Stimulated activated CD4-positive, alpha-beta T cell treated with anti-CD3 and anti-CD28 coated beads, Interleukin-4, amount 100 ng/mL, for 48 hours (primary cell): ENCODE measurements around the gene PLTP.
"Not testable (repeated sequence)": the region's sequence is repeated elsewhere in the genome, so short reads cannot be mapped to it uniquely, and the experiment has no call there.

ENCODE experiments used
- DNase-seq, 2 donors: peaks; one replicate each; pipeline ENCODE4 v3.0.0-alpha.2; 2020; ENCODE audit warnings: low read depth in 2 of 2

PLTP gene, protein sequence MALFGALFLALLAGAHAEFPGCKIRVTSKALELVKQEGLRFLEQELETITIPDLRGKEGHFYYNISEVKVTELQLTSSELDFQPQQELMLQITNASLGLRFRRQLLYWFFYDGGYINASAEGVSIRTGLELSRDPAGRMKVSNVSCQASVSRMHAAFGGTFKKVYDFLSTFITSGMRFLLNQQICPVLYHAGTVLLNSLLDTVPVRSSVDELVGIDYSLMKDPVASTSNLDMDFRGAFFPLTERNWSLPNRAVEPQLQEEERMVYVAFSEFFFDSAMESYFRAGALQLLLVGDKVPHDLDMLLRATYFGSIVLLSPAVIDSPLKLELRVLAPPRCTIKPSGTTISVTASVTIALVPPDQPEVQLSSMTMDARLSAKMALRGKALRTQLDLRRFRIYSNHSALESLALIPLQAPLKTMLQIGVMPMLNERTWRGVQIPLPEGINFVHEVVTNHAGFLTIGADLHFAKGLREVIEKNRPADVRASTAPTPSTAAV

DNA sequence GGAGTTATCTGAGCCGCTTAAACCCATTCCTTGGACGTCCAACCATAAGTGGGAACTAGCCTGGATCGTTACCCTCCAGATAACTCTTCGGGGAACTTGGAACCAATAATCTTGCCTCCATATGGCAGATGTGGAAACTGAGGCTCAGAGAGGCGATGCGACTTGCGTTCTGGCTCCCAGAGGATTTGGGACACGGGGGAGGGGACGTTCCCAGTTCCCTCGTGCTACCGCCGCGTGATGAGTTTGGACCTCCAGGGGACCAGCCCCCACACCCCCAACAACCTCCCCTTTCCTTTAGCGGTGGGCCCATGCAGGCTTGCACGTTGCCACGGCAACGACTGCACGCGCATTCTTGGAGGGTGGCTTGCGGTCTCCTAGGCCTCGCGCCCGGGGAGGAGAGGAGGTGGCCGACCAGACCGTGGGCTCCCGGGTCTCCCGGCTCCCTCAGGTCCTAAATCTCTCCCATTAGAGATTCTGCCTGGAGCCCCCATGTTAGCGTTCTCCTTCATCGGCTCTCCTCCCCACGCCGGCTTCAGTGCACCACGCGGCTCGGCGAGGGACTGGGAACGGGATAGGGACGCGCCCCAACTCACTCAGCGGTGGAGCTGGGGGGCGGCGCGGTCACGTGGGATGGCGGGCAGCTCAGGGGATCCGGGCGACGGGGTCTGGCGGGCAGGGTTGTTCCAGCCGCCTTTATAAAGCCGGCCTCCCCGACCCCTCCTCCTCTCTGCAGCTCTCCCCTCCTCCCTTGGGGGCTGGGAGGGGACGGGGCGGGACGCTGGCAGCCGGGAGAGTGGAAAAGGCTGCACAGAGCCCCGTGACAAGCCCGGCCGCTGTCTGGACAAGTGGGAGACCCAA lies at the start of gene PLTP:
PLTP (minus strand) TSS at position 670 of the 858 bp plus-strand sequence. CDS start 703 bp downstream, outside the sequence.
- DNase-seq: no peak

DNA sequence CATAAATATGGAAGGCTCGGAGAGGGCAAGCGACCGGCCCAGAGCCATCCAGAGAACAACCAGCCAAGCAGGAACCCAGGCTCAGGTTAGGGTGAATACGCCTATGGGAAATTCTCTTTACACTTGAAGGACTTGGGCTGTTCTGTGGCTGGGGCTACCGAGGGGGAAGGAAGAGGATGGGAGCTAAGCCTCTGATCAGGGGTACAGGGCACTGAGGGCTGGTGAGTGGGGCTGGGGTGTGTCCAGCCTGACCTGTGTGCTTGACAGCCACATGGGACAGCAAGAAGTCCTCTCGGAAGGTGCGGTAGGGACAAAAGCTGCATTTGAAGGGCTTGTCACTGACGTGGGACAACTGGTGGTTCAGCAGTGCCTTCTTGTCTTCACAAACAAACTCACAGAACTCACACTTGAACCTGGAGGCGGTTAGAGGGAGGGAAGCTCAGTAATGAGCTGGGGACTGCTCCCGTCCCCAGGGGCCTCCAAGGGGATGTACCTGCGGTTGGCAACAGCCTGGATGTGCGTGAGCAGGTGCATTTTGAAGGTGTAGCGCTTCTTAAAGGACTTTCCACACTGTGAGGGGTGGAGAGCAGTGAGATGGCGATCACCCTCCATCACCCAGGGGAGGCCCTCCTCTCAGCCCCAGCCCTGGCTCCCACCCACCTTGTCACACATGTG lies 48.1 kb upstream of the PLTP start:
- DNase-seq: no peak

DNA sequence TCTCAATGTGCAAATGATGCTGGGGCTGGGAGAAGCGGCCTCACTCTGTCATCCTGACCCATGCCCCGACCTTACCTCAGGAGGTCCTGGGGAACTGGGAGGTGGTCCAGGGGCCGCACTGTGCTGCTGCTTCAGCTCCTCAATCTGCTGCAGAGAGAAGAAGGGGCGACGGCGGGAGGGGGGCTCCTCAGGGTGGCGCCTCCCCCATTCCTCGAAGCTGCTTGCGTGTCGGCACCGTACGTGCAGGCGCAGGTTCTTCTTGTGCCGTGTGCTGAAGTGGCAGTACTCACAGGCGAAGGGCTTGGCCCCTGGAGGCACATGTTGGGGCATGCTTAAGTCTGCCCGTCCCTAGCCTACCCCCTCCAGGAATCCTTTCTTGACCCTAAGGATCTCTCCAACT lies 47.2 kb upstream of the PLTP start:
- DNase-seq: no peak

DNA sequence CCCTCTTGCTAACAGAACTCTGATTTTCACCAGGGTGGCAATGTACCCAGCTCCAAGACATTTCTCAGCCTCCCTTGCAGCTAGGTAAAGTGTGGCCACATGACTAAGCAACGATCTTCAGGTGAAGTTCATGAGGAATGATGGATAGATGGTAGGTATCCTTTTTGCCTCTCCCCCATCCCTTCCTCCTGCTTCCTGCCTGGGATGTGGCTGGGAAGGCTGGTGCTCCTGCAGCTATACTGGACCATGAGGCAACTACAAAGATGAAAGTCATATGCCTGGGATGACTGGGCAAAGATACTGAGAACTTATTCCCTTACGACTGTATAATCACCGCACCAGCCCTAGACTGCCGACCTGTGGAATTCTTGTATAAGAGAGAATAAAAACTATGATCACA lies 46.6 kb upstream of the PLTP start:
- DNase-seq: no peak

DNA sequence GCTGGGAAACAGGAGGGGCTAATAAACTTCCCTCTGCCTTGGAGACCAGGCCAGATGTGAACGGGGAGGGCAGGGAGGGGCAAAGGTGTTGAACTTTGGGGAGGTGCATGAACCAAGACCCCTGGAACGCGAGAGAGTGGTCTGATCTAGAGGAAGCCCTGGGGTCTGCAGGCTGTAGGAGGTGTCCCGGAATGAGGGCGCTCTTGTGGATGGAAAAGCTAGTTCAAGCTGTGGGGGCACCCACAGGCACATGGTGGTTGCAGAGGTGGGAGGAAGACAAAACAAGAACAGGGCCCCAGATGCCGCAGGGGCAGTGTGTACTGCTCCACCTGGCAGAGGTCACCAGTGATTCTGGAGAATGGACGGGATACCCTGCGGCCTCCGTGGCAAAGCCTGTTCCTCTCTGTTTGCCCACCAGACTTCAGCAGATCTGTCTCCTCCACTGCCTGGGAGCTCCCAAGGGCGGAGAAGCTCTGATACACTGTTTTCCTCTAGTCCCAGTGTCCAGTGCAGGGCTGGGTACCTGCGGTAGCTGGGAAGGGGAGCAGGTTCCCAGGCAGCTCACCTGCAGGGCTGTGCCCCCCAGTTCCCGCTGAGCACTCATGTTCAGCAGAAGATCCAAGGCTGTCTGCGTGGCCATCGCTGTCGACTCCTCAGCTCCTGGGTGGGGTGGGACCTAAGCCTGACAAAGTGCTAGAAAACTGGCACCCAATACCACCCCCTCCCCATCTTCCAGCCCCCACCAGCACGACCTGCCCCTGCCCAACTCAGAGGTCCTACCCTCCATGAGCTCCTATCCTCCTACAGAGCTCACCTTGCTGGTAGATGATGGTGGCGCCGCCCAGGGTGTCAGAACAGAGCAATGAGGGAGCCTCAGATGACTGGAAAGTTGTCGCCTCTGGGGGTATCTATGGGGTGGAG lies 45.3 kb upstream of the PLTP start:
- DNase-seq: no peak

DNA sequence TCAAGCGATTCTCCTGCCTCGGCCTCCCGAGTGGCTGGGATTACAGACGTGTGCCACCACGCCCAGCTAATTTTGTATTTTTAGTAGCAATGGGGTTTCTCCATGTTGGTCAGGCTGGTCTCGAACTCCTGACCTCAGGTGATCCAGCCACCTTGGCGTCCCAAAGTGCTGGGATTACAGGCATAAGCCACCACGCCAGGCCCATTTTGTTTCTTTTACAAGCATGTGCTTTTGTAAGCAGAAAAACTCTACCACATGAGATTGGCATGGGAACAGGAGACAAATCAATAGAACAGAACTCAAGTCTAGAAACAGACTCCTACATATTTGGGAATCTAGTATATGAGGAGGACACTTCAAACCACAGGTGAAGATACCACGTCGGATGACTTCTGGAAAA lies 44.4 kb upstream of the PLTP start:
- DNase-seq: not testable (repeated sequence)

DNA sequence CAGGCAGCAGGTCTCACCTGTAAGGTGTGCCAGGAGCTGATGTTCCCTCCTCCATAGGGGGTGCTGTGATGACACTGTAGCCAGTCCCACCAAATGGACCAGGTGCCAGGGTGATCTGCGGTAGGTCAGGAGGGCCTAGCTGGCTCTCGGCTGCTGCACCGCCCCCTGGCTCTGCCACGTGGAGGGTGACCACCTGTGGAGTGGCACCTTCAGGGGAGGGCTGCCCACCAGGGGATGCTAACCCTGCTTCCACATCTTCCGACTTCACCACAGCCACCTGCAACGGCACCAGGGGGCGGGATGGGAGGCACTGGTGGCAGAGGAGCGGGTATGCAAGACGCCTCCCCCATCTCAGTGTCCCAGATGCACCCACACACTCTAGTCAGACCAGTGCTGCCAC lies 41.7 kb upstream of the PLTP start:
- DNase-seq: no peak

DNA sequence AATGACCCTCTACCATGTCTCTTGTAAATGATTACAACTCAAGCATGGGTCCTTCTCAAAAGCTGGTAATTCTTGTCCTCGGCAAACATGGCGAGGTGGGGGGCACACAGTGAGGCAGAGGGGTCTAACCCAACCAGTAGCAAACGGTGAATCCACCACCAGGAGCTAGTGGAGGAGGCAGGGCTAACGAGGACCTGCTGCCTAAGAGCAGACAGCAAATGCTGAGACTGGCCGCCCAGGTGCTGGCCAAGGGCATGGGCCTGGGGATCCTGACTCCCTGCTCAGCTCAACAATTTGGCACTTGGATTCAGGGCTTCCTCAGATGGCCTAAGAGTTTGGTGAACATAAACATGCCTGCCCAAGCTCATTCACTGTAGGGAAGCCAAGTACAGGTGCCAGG lies 40.9 kb upstream of the PLTP start:
- DNase-seq: no peak

DNA sequence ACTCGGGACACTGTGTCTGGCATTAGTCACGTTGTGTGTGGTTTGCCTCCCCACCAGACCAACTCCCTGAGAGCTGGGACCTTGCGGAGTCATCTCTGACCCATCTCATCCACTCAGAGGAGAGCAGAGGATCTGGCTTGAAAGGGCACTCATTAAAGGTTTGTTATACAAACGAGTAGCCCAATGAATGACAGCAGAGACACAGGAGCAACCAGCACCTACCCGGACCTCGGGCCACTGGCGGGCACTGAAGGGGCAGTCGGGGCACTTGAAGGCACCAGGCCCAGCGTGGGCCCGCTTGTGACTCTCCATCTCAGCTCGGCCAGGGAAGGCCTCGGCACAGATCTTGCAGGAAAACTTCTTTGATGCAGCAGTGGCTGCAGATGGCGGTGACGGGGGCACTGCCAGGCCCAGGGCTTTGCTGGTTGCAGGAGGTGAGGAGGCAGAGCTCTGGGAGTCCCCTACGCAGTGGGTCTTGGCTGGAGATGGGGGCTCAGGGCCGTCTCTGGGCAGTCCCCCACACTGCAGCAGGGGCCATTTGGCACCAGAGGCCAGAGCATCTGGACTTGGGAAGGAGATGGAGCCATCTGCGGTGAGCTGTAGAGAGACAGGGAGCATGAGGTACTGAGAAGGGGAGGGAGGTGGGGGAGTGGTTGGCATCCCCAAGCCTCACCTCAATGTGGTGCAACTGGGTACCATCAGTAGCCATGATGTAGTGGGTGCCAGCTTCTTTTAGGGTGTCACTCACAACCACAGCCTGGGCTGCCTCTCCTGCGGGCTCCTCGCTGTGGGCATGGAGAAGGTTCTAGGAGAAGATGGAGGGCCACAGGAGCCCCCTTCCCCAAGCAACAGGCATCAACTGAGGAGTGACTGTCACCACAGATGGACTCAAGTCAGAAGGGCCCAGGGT lies 40.2 kb upstream of the PLTP start:
- no peak for DNase-seq

DNA sequence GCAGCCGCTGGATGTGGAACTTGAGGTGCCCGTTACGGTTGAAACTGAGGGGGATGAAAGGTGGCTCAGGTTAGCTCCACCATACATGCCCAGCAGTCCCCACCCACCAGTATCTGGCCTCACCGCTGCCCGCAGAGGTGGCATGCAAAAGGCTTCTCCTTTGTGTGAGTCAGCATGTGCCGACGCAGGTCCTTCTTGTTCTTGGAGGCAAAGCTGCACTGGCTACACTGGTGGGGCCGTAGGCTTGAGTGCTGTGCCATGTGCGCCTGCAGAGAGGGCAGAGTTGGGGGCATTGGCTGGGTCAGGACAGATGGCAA lies 38.3 kb upstream of the PLTP start:
- DNase-seq: no peak

DNA sequence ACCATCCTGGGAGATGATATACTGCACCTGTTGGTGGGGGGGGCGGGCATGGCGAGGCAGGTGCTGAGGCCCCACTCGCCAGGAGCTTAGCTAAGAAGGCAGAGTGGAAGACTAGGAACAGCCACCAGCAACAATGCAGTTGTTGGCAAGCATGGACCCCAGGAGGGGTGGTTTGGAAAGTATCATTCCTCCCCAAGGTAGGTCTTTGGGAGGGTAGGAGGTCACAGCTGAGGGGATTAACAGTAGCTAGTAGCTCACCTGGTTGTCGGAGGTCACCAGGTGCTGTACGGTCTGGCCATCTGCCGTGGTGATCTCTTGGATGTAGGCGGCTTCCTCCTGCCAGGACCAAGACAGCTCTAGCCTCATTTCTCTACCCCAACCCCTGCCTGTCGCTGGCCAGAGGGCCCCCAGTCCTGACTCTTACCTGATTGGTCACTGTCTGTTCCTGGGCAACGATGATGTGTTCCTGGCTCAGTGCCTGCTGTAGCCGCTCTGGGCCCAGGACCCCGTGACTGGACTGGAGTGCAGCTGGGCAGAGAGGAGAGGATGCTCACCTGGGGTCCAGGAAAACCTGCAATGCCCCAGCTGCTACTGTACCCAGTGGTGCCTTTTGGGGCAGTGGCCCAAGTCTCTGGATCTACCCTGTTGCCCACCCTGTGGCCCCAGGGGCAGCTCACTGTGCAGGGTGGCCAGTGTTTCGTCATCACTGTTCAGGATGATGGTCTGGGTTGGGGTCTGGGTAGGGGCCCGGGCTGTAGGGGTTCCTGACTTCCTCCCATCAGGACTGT lies 37.8 kb upstream of the PLTP start:
- DNase-seq: no peak

DNA sequence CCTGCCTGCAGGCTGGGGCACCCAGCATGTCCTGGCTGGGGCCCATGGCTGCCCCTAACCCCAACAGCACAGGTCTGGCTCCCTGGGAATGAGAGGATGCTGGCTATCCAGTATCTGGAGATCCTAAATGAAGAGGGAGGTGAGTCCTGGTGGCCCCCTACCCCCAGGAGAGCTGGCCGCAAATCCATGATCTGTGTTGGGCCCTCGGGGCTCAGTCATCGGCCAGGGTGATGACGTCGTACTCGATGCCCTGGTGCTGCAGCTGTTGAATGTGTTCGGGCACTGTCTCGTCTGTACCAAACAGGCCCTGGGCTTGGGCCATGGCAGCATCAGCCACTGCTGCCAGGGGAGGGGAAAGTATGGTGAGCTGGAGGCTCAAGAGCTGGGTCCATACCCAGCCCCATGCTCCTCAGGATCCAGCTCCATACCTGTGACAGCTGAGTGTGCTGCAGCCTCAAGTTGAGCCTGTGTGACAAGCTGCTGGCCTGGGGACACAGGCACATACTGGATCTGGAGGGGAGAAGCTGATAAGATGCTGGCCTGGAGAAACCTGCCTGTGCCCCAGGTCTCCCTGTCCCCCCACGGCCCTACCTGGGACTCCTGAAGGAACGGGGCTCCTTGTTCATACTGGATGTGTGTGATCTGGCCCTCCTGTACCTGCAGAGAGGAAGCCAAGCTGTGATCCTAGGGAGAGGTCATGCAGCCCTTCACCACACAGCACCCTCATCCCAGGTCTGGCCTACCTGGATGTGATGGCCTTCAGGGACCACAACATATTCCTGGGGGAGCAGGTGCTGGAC lies 37.0 kb upstream of the PLTP start:
- no peak for DNase-seq

DNA sequence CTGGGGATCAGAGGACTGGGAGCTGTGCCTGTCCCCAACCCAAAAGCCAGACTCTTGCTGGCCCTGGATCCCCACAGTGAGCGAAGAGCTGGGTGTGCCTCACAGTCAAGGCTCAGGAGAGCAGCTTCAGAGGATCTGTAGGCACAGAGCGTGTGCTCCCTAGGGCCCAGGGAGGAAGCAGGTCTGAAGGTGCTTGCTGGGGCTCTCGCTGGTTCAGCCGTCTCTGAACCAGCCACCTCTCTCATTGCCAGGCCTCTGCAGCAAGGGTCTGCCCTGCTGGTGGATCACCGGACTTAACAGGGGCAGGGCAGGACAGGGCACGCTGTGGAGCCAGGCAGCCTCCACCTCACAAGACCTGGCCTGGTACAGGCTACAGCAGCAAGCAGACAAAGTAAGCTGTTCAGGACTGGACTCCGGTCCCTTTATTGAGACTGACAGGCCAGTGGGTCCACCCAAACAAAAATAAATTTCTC lies 36.3 kb upstream of the PLTP start:
- no peak for DNase-seq

DNA sequence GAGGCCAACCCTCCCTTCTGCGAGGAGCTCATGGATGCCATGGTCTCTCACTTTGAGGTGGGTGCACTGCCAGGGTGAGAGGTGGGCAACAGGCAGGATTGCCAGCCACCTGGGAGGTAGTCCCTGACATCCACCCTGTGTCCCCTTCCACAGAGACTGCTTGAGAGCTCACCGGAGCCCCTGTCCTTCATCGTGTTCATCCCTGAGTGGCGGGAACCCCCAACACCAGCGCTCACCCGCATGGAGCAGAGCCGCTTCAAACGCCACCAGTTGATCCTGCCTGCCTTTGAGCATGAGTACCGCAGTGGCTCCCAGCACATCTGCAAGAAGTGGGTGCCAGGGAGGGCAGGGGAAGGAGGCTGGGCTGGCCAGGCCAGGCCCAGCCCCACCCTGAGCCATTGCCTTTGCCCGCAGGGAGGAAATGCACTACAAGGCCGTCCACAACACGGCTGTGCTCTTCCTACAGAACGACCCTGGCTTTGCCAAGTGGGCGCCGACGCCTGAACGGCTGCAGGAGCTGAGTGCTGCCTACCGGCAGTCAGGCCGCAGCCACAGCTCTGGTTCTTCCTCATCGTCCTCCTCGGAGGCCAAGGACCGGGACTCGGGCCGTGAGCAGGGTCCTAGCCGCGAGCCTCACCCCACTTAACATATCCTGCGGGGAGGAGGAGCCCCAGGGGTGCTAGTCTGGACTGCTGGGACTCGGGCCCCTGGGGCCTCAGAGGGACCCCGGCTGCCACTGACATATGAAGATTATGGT lies 35.3 kb upstream of the PLTP start:
- DNase-seq: no peak

DNA sequence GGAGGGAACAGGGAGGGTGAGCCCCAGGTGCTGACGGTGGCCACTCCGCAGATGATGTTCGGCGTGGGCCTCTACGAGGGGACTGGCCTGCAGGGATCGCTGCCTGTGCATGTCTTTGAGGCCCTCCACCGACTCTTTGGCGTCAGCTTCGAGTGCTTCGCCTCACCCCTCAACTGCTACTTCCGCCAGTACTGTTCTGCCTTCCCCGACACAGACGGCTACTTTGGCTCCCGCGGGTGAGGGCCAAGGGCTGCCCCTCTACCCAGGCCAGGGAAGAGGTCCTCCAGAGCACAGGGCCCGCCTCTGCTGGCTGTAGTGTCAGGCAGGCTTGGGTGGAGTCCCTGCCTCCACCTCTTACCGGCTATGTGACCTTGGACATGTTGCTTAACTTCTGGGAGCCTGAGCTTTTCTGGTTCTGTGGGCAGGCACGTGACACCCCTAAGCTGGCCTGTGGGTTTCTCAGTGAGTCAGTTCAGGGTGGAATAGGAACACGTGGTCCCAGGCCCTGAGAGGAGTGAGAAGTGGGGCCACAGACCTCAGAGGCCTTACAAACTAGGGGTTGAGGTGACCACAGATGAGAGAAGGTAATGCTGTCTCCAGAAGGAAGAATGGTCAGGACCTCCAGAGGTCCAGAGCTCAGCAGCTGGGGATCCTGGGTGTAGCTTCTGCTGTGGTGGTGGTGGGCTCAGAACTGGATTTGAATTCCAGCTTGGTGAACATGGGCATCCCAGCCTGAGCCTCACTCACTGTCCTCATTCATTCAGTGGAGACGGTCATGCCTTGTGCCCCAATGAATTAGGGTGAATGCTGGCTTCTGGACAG lies 34.4 kb upstream of the PLTP start:
- no peak for DNase-seq

DNA sequence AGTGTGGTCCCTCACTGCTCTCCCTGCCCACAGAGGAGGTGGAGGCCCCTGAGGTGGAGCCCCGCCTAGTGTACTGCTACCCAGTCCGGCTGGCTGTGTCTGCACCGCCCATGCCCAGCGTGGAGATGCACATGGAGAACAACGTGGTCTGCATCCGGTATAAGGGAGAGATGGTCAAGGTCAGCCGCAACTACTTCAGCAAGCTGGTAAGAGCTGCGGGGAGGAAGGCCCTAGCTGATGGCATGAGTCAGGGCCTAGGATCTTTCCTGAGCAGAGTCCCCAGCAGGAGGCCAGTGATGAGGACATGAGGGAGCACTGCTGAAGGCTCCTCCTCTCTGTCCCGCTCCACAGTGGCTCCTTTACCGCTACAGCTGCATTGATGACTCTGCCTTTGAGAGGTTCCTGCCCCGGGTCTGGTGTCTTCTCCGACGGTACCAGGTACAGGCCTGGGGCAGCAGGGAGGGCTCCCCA lies 33.8 kb upstream of the PLTP start:
- no peak for DNase-seq
